Measurements from ENCODE around the gene FOXP4. TPM values are rescaled to one million over a fixed set of nuclear protein-coding genes. Genes with fewer than 3 reads are reported as not detected.

FOXP4 gene
- total RNA-seq (2022; extraction: Qiagen RNA extraction; ENCODE audit: low read depth): 12.5 to 28.7 TPM (median 24.7 TPM) in 5 replicates

GRCh38 chr6:41545703-41546474 is at the start of gene FOXP4:
Gene FOXP4 (plus strand): TSS chr6:41546381. CDS start chr6:41565761, 19,380 bp downstream.

GRCh38 chr6:41638002-41638934 is 92.1 kb downstream of the FOXP4 start, which contains the start of gene MDFI:
Gene MDFI (plus strand): TSS chr6:41638468. CDS start chr6:41638750, 282 bp downstream.

Other genes starting within 250 kb of the FOXP4 start
- gene NCR2, start 210.8 kb upstream of the FOXP4 start, total RNA-seq (2022; extraction: Qiagen RNA extraction; ENCODE audit: low read depth): not detected in 5 replicates
- gene MDFI, start 92.1 kb downstream of the FOXP4 start, total RNA-seq (2022; extraction: Qiagen RNA extraction; ENCODE audit: low read depth): 0.53 to 0.86 TPM (median 0.75 TPM) in 5 replicates
- 2.7 to 7.4 TPM (median 6.8 TPM) in 5 replicates for gene TFEB, start 189.2 kb downstream of the FOXP4 start, total RNA-seq (2022; extraction: Qiagen RNA extraction; ENCODE audit: low read depth)
- not detected in 5 replicates for gene PGC, start 201.0 kb downstream of the FOXP4 start, total RNA-seq (2022; extraction: Qiagen RNA extraction; ENCODE audit: low read depth)
- 1.5 to 3.3 TPM (median 2.3 TPM) in 5 replicates for gene FRS3, start 233.5 kb downstream of the FOXP4 start, total RNA-seq (2022; extraction: Qiagen RNA extraction; ENCODE audit: low read depth)
- 0.70 to 1.6 TPM (median 1.1 TPM) in 4 of 5 replicates, not detected in the other for gene PRICKLE4, start 234.4 kb downstream of the FOXP4 start, total RNA-seq (2022; extraction: Qiagen RNA extraction; ENCODE audit: low read depth)
- gene TOMM6, start 241.3 kb downstream of the FOXP4 start, total RNA-seq (2022; extraction: Qiagen RNA extraction; ENCODE audit: low read depth): 266 to 344 TPM (median 296 TPM) in 5 replicates